ENCODE measurements around the gene TOM1L1. TPM values are rescaled to one million over a fixed set of nuclear protein-coding genes. Genes with fewer than 3 reads are reported as not detected.

Gene TOM1L1
- total RNA-seq, 2 experiments from 2014 or later: not detected

DNA sequence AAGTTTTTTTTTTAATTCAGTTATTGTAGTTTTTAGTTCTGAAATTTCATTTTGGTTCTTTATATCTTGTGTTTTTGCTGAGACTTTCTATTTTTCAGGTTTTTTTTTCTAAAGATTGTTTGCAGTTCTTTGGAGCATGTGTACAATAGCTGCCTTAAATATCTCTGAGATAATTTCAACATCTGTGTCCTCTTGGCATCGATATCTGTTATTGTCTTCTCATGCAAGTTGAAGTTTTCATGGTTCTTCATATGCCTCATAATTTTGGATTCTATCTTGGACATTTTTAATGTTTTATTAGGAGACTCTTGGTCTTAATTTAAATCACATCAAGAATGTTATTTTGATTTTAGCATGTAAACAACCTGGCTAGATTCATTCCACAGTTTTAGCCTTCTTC, 45.0 kb downstream of the TOM1L1 start:
- POLR2A ChIA-PET: no interaction called here
- Histone ChIP-seq H3K79me2 (ENCODE audit: insufficient read depth, low read depth, low read length) (no peaks in the 10 kb centered on the region), H2AFZ (ENCODE audit: low read length) (no peak overlapping the region), H3K36me3 (ENCODE audit: insufficient read depth, low read length) (no peaks in the 10 kb centered on the region), H4K20me1 (ENCODE audit: insufficient read depth, low read length) (no peaks in the 10 kb centered on the region), H3K9me2 (ENCODE audit: insufficient read depth, low read length) (no peaks in the 10 kb centered on the region), H3K4me2 (ENCODE audit: low read length) (no peak overlapping the region), H3K27ac (ENCODE audit: low read depth, low read length, poor library complexity, severe bottlenecking) (no peak overlapping the region), H3K4me3 (ENCODE audit: low read depth, low read length, poor library complexity, severe bottlenecking) (no peak overlapping the region), H3K9me3 (ENCODE audit: low read length) (no peaks in the 10 kb centered on the region), H3K4me1 (ENCODE audit: insufficient read depth, low read length, poor library complexity, severe bottlenecking) (no peaks in the 10 kb centered on the region)
- CTCF ChIA-PET (ENCODE audit: unreplicated experiment): no interaction called here
- TF ChIP-seq, protein P1, sequence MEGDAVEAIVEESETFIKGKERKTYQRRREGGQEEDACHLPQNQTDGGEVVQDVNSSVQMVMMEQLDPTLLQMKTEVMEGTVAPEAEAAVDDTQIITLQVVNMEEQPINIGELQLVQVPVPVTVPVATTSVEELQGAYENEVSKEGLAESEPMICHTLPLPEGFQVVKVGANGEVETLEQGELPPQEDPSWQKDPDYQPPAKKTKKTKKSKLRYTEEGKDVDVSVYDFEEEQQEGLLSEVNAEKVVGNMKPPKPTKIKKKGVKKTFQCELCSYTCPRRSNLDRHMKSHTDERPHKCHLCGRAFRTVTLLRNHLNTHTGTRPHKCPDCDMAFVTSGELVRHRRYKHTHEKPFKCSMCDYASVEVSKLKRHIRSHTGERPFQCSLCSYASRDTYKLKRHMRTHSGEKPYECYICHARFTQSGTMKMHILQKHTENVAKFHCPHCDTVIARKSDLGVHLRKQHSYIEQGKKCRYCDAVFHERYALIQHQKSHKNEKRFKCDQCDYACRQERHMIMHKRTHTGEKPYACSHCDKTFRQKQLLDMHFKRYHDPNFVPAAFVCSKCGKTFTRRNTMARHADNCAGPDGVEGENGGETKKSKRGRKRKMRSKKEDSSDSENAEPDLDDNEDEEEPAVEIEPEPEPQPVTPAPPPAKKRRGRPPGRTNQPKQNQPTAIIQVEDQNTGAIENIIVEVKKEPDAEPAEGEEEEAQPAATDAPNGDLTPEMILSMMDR (conservative IDR thresholded peaks at IDR 0.05; ENCODE audit: low read length): no peak
- TF ChIP-seq EZH2phosphoT487 (IDR thresholded peaks at IDR 0.05; ENCODE audit: borderline replicate concordance, low read depth, low read length): no peak
- no peak for DNase-seq (ENCODE audit: low spot score)
- intact Hi-C loops (cut with micrococcal nuclease; ENCODE audit: unreplicated experiment): no loop called here
- no TSS peak for BruUV-seq (replicated peaks)

DNA sequence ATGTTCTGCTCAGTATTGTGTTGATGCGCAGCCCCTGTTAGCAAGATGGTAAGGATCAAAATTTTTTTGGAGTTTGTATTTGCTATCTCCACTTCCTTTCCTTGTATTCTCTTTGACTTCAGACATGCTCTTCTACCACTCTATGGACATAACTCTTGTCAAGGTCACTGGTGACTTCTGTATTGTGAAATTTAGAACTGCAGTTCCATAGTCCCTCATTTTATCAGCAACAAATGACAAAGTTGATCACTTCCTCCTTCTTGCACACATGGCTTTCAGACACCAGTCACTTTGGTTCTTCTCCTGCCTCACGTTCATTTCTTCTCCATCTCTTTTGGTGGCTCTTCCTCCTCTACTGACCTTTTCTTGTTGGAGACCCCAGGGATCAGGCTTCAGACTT, 46.7 kb downstream of the TOM1L1 start:
- ChIA-PET CTCF (ENCODE audit: unreplicated experiment) (no interaction called here), POLR2A (no interaction called here)
- intact Hi-C loops (cut with micrococcal nuclease; ENCODE audit: unreplicated experiment): no loop called here
- Histone ChIP-seq H3K27ac (ENCODE audit: low read depth, low read length, poor library complexity, severe bottlenecking) (no peak overlapping the region), H3K9me2 (ENCODE audit: insufficient read depth, low read length) (no peaks in the 10 kb centered on the region), H3K4me2 (ENCODE audit: low read length) (no peak overlapping the region), H3K9me3 (ENCODE audit: low read length) (no peaks in the 10 kb centered on the region), H3K4me3 (ENCODE audit: low read depth, low read length, poor library complexity, severe bottlenecking) (no peak overlapping the region), H2AFZ (ENCODE audit: low read length) (no peak overlapping the region), H4K20me1 (ENCODE audit: insufficient read depth, low read length) (no peaks in the 10 kb centered on the region), H3K79me2 (ENCODE audit: insufficient read depth, low read depth, low read length) (no peaks in the 10 kb centered on the region), H3K36me3 (ENCODE audit: insufficient read depth, low read length) (no peaks in the 10 kb centered on the region), H3K4me1 (ENCODE audit: insufficient read depth, low read length, poor library complexity, severe bottlenecking) (no peaks in the 10 kb centered on the region)
- no peak for TF ChIP-seq EZH2phosphoT487 (IDR thresholded peaks at IDR 0.05; ENCODE audit: borderline replicate concordance, low read depth, low read length)
- TF ChIP-seq, protein P1 (conservative IDR thresholded peaks at IDR 0.05; ENCODE audit: low read length): no peak
- DNase-seq (ENCODE audit: low spot score): no peak
- no TSS peak for BruUV-seq (replicated peaks)

DNA sequence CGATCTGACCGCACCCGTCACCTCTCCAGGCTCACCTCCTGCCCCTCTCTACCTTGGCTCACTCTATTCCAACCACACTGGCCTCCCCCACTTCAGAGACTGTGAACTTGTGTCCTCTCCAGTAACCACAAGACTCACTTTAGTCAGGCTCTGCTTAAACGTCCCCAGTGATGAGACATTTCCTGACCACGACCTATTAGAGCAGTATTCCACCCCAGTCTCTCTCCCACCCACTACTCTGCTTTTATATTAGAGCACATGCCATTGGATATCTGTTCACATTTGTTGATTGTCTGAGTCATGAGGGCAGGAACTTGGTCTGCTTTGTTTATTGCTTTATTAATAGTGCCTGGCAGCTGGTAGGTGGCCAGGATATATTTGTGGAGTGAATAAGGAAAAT, 47.7 kb downstream of the TOM1L1 start:
- H3K79me2 ChIP-seq (ENCODE audit: insufficient read depth, low read depth, low read length): no peaks in the 10 kb centered on the region
- ChIA-PET POLR2A (no interaction called here), CTCF (ENCODE audit: unreplicated experiment) (no interaction called here)
- no TSS peak for BruUV-seq (replicated peaks)
- no peaks in the 10 kb centered on the region for H3K9me2 ChIP-seq (ENCODE audit: insufficient read depth, low read length)
- no peak overlapping the region for H3K4me2 ChIP-seq (ENCODE audit: low read length)
- TF ChIP-seq, protein P1 (conservative IDR thresholded peaks at IDR 0.05; ENCODE audit: low read length): no peak
- no peak for TF ChIP-seq EZH2phosphoT487 (IDR thresholded peaks at IDR 0.05; ENCODE audit: borderline replicate concordance, low read depth, low read length)
- intact Hi-C loops (cut with micrococcal nuclease; ENCODE audit: unreplicated experiment): no loop called here
- H3K27ac ChIP-seq (ENCODE audit: low read depth, low read length, poor library complexity, severe bottlenecking): no peak overlapping the region
- H3K9me3 ChIP-seq (ENCODE audit: low read length): no peaks in the 10 kb centered on the region
- no peak overlapping the region for H3K4me3 ChIP-seq (ENCODE audit: low read depth, low read length, poor library complexity, severe bottlenecking)
- no peak for DNase-seq (ENCODE audit: low spot score)
- no peak overlapping the region for H2AFZ ChIP-seq (ENCODE audit: low read length)
- no peaks in the 10 kb centered on the region for H3K4me1 ChIP-seq (ENCODE audit: insufficient read depth, low read length, poor library complexity, severe bottlenecking)
- 0 out of 2 replicates have a peak, but pooled peaks cover 4% of the 10 kb centered on the region for H3K36me3 ChIP-seq (ENCODE audit: insufficient read depth, low read length)
- no peaks in the 10 kb centered on the region for H4K20me1 ChIP-seq (ENCODE audit: insufficient read depth, low read length)
